ENCODE results near the gene TUBE1. TPM values are rescaled to one million over a fixed set of nuclear protein-coding genes. Genes with fewer than 3 reads are reported as not detected.

TUBE1 gene
- total and polyA plus RNA-seq, 10 of the 15 experiments (the other 5 are each of a cell fraction or from before 2014, with no cell fraction given), result 6.3 to 25.2 (median 13.6) TPM

- Histone ChIP-seq H2AFZ (ENCODE audit: control insufficient read depth, low read depth, low read length) (no peak overlapping the region), H4K20me1 (ENCODE audit: control insufficient read depth, insufficient read depth) (no peaks in the 10 kb centered on the region), H3K36me3 (ENCODE audit: control insufficient read depth in 2 of 2, insufficient read depth in 2 of 2, low read length in 1 of 2) (no peaks in the 10 kb centered on the region), H3K4me2 (ENCODE audit: control insufficient read depth, insufficient read depth) (no peak overlapping the region), H3K27me3 (replicated peaks in 1 of 2; ENCODE audit: control insufficient read depth in 2 of 2, insufficient read depth in 2 of 2, low read length in 1 of 2) (no peaks in the 10 kb centered on the region), H3K4me1 (ENCODE audit: control insufficient read depth, insufficient read depth, low read length) (no peaks in the 10 kb centered on the region), H3K79me2 (ENCODE audit: control insufficient read depth, insufficient read depth, low read length) (no peaks in the 10 kb centered on the region), H3K9ac (ENCODE audit: control insufficient read depth, insufficient read depth, low read length) (no peak overlapping the region), H3K27ac (ENCODE audit: control insufficient read depth, insufficient read depth) (no peak overlapping the region), H3K9me3 (replicated peaks; ENCODE audit: control insufficient read depth, insufficient read depth, low read length) (no peaks in the 10 kb centered on the region), H3K4me3 (no peak overlapping the region)
- POLR2A ChIA-PET, result interaction anchor here (1.1 kb wide), 1 partner anchor 332 kb away, joined by 4 read pairs; no protein-coding TSS in a partner anchor
- CTCF ChIA-PET, result interaction anchor here (0.8 to 9.4 kb wide), 21 partner anchors 9 to 1030 kb away, joined by 3 to 96 read pairs (median 4); a partner anchor contains a TSS
- no peak for ATAC-seq
- in situ Hi-C loops (cut with MboI) (no loop called here), intact Hi-C loops (cut with micrococcal nuclease; ENCODE audit: unreplicated experiment) (loop anchor here (5.0 kb wide), 4 partner anchors 264 to 674 kb away; no protein-coding TSS in a partner anchor)
- RAD21 ChIA-PET (ENCODE audit: unreplicated experiment), result interaction anchor here (0.7 to 3.4 kb wide), 11 partner anchors 10 to 782 kb away, joined by 3 to 40 read pairs (median 6); a partner anchor contains a TSS
- SMC1A ChIA-PET (ENCODE audit: uncharacterized antibody, unreplicated experiment), result interaction anchor here (0.6 to 6.6 kb wide), 12 partner anchors 9 to 782 kb away, joined by 3 to 54 read pairs (median 4); a partner anchor contains a TSS
- DNase-seq (ENCODE audit: low read depth, low spot score), result no peak
- WGBS (ENCODE audit: insufficient coverage, insufficient replicate concordance, low lambda C conversion rate, missing lambda C conversion rate), result 47% methylated on average over 1 of the region's 1 CpG
- FAIRE-seq, result no peak
- BruUV-seq (replicated peaks), result no TSS peak
- TF ChIP-seq ZNF274 (IDR thresholded peaks at IDR 0.05; ENCODE audit: insufficient read depth, insufficient read length) (no peak), NFIC (IDR thresholded peaks at IDR 0.05; ENCODE audit: low read depth, low read length) (no peak), HSF1 (IDR thresholded peaks at IDR 0.05; ENCODE audit: low read depth, low read length) (no peak), CBX3 (IDR thresholded peaks at IDR 0.05; ENCODE audit: borderline replicate concordance, low read depth) (no peak), POLR2A (IDR thresholded peaks at IDR 0.05; ENCODE audit: low read depth, low read length) (no peak), HCFC1 (IDR thresholded peaks at IDR 0.05; ENCODE audit: low read length) (no peak), MEF2A (IDR thresholded peaks at IDR 0.05; ENCODE audit: insufficient read depth, low read depth, low read length) (no peak), CHD2 (IDR thresholded peaks at IDR 0.05; ENCODE audit: borderline replicate concordance, low read depth, low read length) (no peak), BHLHE40 (IDR thresholded peaks at IDR 0.05; ENCODE audit: borderline replicate concordance in 1 of 2, low read depth in 2 of 2, low read length in 1 of 2) (no peak), ZZZ3 (IDR thresholded peaks at IDR 0.05; ENCODE audit: control insufficient read depth, insufficient read length, low read depth) (no peak), NR2C2 (IDR thresholded peaks at IDR 0.05; ENCODE audit: borderline replicate concordance, control insufficient read depth, insufficient read length, low read depth) (no peak), PRDM15 (CRISPR knock-in tag; IDR thresholded peaks at IDR 0.05) (no peak), CBFB (IDR thresholded peaks at IDR 0.05; ENCODE audit: low read depth) (no peak), SMC3 (IDR thresholded peaks at IDR 0.05; ENCODE audit: borderline replicate concordance, low read length) (no peak), ZNF687 (IDR thresholded peaks at IDR 0.05) (no peak), SREBF1 (IDR thresholded peaks at IDR 0.05; ENCODE audit: low read length) (no peak)
These were observed 46.3 kb downstream of the TUBE1 start for GRCh38 chr6:112040956-112041355.

Measured in GM12878 (cell line).